HepG2 (cell line): Measurements from ENCODE around the gene NACC2. TPM values are rescaled to one million over a fixed set of nuclear protein-coding genes. Genes with fewer than 3 reads are reported as not detected.

Experiments
- ATAC-seq: fragments of 200-7000 bp; cut with Tn5 transposase; 3 replicates; pipeline ENCODE4 v1.9.1; 2020; ENCODE audit warnings: mild to moderate bottlenecking, moderate library complexity
- BruUV-seq: library from RNA; stranded (reverse); fragments of 400-500 nt; replicated peaks from 2 replicates; lab custom pipeline; 2021; lab: Mats Ljungman, UMichigan
- CTCF ChIA-PET: fragments of 300-600 bp; formaldehyde crosslinking; extraction: SDS; loops from one replicate; lab custom pipeline; 2021; ENCODE audit warnings: low total read pairs, inconsistent platforms, low intra/inter-chr PET ratio; lab: Yijun Ruan, JAX
- POLR2A ChIA-PET: fragments of 350-600 bp; sonication (Branson Sonifier 250); formaldehyde crosslinking; loops from one replicate; lab custom pipeline; 2020; ENCODE audit warnings: antibody characterized with exemption, inconsistent platforms; lab: Yijun Ruan, JAX
- DNase-seq: peaks from one replicate; pipeline ENCODE4 v3.0.0-alpha.2; 2015; ENCODE audit warnings: low spot score
- FAIRE-seq: peaks from 3 replicates; lab custom pipeline; 2011; peaks lifted over from hg19 to GRCh38; lab: Jason Lieb, UNC
- H2AFZ ChIP-seq: one replicate; pipeline ENCODE4 v1.6.1; 2011; ENCODE audit warnings: low read length, inconsistent platforms
- H3K27ac ChIP-seq: fragments of 300-600 bp; 3 replicates; pipeline ENCODE4 v1.8.0; 2011; ENCODE audit warnings: mixed run types, mild to moderate bottlenecking, mixed read lengths, low read length, inconsistent platforms; ENCODE audit not compliant: insufficient read depth; ENCODE audit errors: extremely low read length
- H3K27me3 ChIP-seq, 2 experiments: fragments of 200-600 bp in 1 of 2; 2 replicates in 1 of 2; 3 replicates in 1 of 2; pipeline versions ENCODE4 v1.6.0 to v1.8.0; 2011; ENCODE audit warnings: low read length in 2 of 2, mild to moderate bottlenecking in 2 of 2, moderate library complexity in 2 of 2, inconsistent platforms in 1 of 2; ENCODE audit not compliant: insufficient read depth in 2 of 2, control insufficient read depth in 1 of 2
- H3K36me3 ChIP-seq, 2 experiments: fragments of 200-600 bp in 1 of 2; replicated peaks in 1 of 2; 2 replicates in 1 of 2; 3 replicates in 1 of 2; pipeline versions ENCODE4 v1.5.1 to v1.8.0; 2011; ENCODE audit warnings: low read length in 2 of 2, inconsistent platforms in 1 of 2; ENCODE audit not compliant: insufficient read depth in 2 of 2, control insufficient read depth in 1 of 2
- H3K4me1 ChIP-seq: 2 replicates; pipeline ENCODE4 v1.5.1; 2012; ENCODE audit warnings: low read length, inconsistent platforms; ENCODE audit not compliant: insufficient read depth
- H3K4me2 ChIP-seq: 2 replicates; pipeline ENCODE4 v1.6.0; 2011; ENCODE audit warnings: low read depth, low read length, inconsistent platforms
- H3K4me3 ChIP-seq, 3 experiments: fragments of 200-600 bp in 1 of 3; sonication (generic), shearing (Covaris generic) in 1 of 3; replicated peaks in 1 of 3; 2 replicates each; pipeline ENCODE4 v1.5.1; 2011 to 2016; ENCODE audit warnings: low read length in 3 of 3, inconsistent platforms in 2 of 3, low read depth in 2 of 3, mild to moderate bottlenecking in 2 of 3, control low read depth in 1 of 3, mixed read lengths in 1 of 3; ENCODE audit not compliant: insufficient read depth in 1 of 3
- H3K79me2 ChIP-seq: one replicate; pipeline ENCODE4 v1.6.1; 2011; ENCODE audit warnings: low read length, inconsistent platforms; ENCODE audit not compliant: insufficient read depth
- H3K9ac ChIP-seq: 2 replicates; pipeline ENCODE4 v1.6.0; 2011; ENCODE audit warnings: mild to moderate bottlenecking, low read depth, low read length, inconsistent platforms; ENCODE audit not compliant: insufficient read depth
- H3K9me3 ChIP-seq: 2 replicates; pipeline ENCODE4 v1.5.1; 2012; ENCODE audit warnings: mild to moderate bottlenecking, low read length
- H4K20me1 ChIP-seq: 2 replicates; pipeline ENCODE4 v1.6.0; 2011; ENCODE audit warnings: inconsistent platforms, mild to moderate bottlenecking, low read length, moderate library complexity; ENCODE audit not compliant: insufficient read depth
- CENPBD1 ChIP-seq: sonication (generic); formaldehyde crosslinking; IDR thresholded peaks from 2 replicates; pipeline ENCODE4 v1.8.0; 2022; ENCODE audit warnings: missing genetic modification reagents, low read depth, mild to moderate bottlenecking, borderline replicate concordance
- FOXO1 ChIP-seq: sonication (generic); formaldehyde crosslinking; IDR thresholded peaks from 2 replicates; pipeline ENCODE4 v1.4.0; 2020; ENCODE audit warnings: missing genetic modification reagents
- KDM3A ChIP-seq: IDR thresholded peaks from 2 replicates; pipeline ENCODE4 v1.6.1; 2018; ENCODE audit warnings: low read depth, missing compliant biosample characterization
- RBM39 ChIP-seq: fragments of 200-400 bp; formaldehyde crosslinking; IDR thresholded peaks from one replicate; pipeline ENCODE4 v1.6.1; 2018; ENCODE audit warnings: antibody characterized with exemption, mild to moderate bottlenecking, low read depth, low read length; ENCODE audit not compliant: poor library complexity, severe bottlenecking
- SRSF1 ChIP-seq: fragments of 200-400 bp; formaldehyde crosslinking; optimal IDR thresholded peaks from 2 replicates; pipeline ENCODE3; 2017; ENCODE audit warnings: mild to moderate bottlenecking, low read depth, low read length, moderate library complexity
- TARDBP ChIP-seq: sonication (generic); formaldehyde crosslinking; IDR thresholded peaks from 2 replicates; pipeline ENCODE4 v1.8.0; 2022; ENCODE audit warnings: mild to moderate bottlenecking, missing genetic modification reagents
- ZNF292 ChIP-seq: sonication (generic); formaldehyde crosslinking; IDR thresholded peaks from 2 replicates; pipeline ENCODE4 v1.8.1; 2022; ENCODE audit warnings: mild to moderate bottlenecking, low read depth, missing genetic modification reagents, borderline replicate concordance
- ZNF660 ChIP-seq: sonication (generic); formaldehyde crosslinking; IDR thresholded peaks from 2 replicates; pipeline ENCODE4 v1.5.1; 2020; ENCODE audit warnings: mild to moderate bottlenecking, low read depth, missing genetic modification reagents, borderline replicate concordance
- ZNF749 ChIP-seq: sonication (generic); formaldehyde crosslinking; IDR thresholded peaks from 2 replicates; pipeline ENCODE4 v1.8.0; 2022; ENCODE audit warnings: mild to moderate bottlenecking, missing genetic modification reagents, moderate library complexity, borderline replicate concordance
- WGBS: methylation state at CpG from one replicate; pipeline ENCODE4 v1.1.6; 2017; ENCODE audit warnings: low lambda C conversion rate; 5-methylcytosine and 5-hydroxymethylcytosine counted together
- in situ Hi-C: cut with HindIII; loops from 2 replicates; pipeline ENCODE4 v1.10.0; 2017; ENCODE audit warnings: low pct_unique_long_range_greater_than_20kb; ENCODE audit not compliant: extremely low pct_ligation_motif_present
- intact Hi-C: fragments of 100-400 bp; cut with micrococcal nuclease; formaldehyde crosslinking; loops from one replicate; pipeline ENCODE4 v1.10.0; 2022; ENCODE audit not compliant: unreplicated experiment
- polyA plus RNA-seq, 8 experiments: library from polyadenylated mRNA; depleted of rRNA in 3 of 8; stranded (reverse) in 7 of 8; unstranded in 1 of 8; fragments of >200 nt; fragmentation: Illumina TruSeq in 4 of 8; extraction: Trizol in 4 of 8; gene quantifications; 2 replicates each; pipeline versions ENCODE4 v1.2.1 to v1.2.3, GENCODE V29; 2011 to 2016; ENCODE audit warnings: low read depth in 4 of 8, missing spikeins in 1 of 8, mixed read lengths in 1 of 8; ENCODE audit not compliant: insufficient read depth in 1 of 8
- total RNA-seq, 5 experiments: library from RNA; depleted of rRNA; stranded (reverse); fragments of >200 nt; fragmentation: Illumina TruSeq; extraction: Trizol; gene quantifications; 2 replicates each; pipeline ENCODE4 v1.2.3, GENCODE V29; 2016; ENCODE audit warnings: low read depth in 1 of 5
- TF ChIP-seq, protein P1 (sequence below): sonication (generic); formaldehyde crosslinking; IDR thresholded peaks from 2 replicates; pipeline ENCODE4 v1.4.0; 2020; ENCODE audit warnings: missing genetic modification reagents
- TF ChIP-seq, protein P2 (sequence below): sonication (generic); formaldehyde crosslinking; IDR thresholded peaks from 2 replicates; pipeline ENCODE4 v1.4.0; 2020; ENCODE audit warnings: mild to moderate bottlenecking, missing genetic modification reagents, borderline replicate concordance

Gene NACC2
- total and polyA plus RNA-seq, 2 of the 13 experiments (the other 11 are each of a cell fraction or from before 2014, with no cell fraction given): 5.9 to 12.3 TPM

GRCh38 chr9:135994501-135995192 is 100.4 kb downstream of the NACC2 start (continued):
- TF ChIP-seq, protein P1, sequence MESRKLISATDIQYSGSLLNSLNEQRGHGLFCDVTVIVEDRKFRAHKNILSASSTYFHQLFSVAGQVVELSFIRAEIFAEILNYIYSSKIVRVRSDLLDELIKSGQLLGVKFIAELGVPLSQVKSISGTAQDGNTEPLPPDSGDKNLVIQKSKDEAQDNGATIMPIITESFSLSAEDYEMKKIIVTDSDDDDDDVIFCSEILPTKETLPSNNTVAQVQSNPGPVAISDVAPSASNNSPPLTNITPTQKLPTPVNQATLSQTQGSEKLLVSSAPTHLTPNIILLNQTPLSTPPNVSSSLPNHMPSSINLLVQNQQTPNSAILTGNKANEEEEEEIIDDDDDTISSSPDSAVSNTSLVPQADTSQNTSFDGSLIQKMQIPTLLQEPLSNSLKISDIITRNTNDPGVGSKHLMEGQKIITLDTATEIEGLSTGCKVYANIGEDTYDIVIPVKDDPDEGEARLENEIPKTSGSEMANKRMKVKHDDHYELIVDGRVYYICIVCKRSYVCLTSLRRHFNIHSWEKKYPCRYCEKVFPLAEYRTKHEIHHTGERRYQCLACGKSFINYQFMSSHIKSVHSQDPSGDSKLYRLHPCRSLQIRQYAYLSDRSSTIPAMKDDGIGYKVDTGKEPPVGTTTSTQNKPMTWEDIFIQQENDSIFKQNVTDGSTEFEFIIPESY: 0 out of 2 replicates have a peak, but pooled peaks have one; percentile 3
- TF ChIP-seq TARDBP (peak; percentile 89; the same call in 1 of the 2 replicates), FOXO1 (CRISPR knock-in tag) (peak; percentile 53; the same call in 1 of the 2 replicates)

GRCh38 chr9:135993765-135994500 is 101.2 kb downstream of the NACC2 start:
- H3K9me3 ChIP-seq: no peaks in the 10 kb centered on the region
- H3K4me2 ChIP-seq: peak overlapping the region; percentile 99
- in situ Hi-C loops (loop anchor here (25.0 kb wide), 1 partner anchor 268 kb away; no protein-coding TSS in a partner anchor), intact Hi-C loops (loop anchor here (5.0 kb wide), 1 partner anchor 58 kb away; no protein-coding TSS in a partner anchor)
- H3K9ac ChIP-seq: peak overlapping the region; percentile 94
- no peaks in the 10 kb centered on the region for H3K36me3 ChIP-seq
- no peak overlapping the region for H2AFZ ChIP-seq
- H3K79me2 ChIP-seq: no peaks in the 10 kb centered on the region
- DNase-seq (peak; percentile 91), FAIRE-seq (peak; percentile 89), ATAC-seq (peak; percentile 80)
- H3K4me3 ChIP-seq: peak overlapping the region; percentile 65 to 88 (median 74)
- WGBS: 2% methylated on average over 13 of the region's 27 CpGs
- BruUV-seq: TSS peak; percentile 91
- peaks cover 73% of the 10 kb centered on the region for H3K4me1 ChIP-seq
- H4K20me1 ChIP-seq: no peaks in the 10 kb centered on the region
- H3K27ac ChIP-seq: peak overlapping the region; percentile 98
- ChIA-PET POLR2A (interaction anchor here (0.7 to 4.6 kb wide), 12 partner anchors 9 to 125 kb away, joined by 3 to 99 read pairs (median 26); partner anchors contain the start of genes NACC2, TMEM250 and UBAC1), CTCF (no interaction called here)
- peaks cover 0 to 8% of the 10 kb centered on the region in 2 experiments; a peak in 3 of 5 replicates for H3K27me3 ChIP-seq
- TF ChIP-seq RBM39 (peak; percentile 61), ZNF660 (CRISPR knock-in tag) (0 out of 2 replicates have a peak, but pooled peaks have one; percentile 30), KDM3A (peak; percentile 78; the same call in 1 of the 2 replicates), CENPBD1 (CRISPR knock-in tag) (no peak), ZNF292 (CRISPR knock-in tag) (peak; percentile 15; the same call in 1 of the 2 replicates), SRSF1 (peak; percentile 94), ZNF749 (CRISPR knock-in tag) (peak; percentile 86; the same call in 1 of the 2 replicates)
- TF ChIP-seq, protein P2, sequence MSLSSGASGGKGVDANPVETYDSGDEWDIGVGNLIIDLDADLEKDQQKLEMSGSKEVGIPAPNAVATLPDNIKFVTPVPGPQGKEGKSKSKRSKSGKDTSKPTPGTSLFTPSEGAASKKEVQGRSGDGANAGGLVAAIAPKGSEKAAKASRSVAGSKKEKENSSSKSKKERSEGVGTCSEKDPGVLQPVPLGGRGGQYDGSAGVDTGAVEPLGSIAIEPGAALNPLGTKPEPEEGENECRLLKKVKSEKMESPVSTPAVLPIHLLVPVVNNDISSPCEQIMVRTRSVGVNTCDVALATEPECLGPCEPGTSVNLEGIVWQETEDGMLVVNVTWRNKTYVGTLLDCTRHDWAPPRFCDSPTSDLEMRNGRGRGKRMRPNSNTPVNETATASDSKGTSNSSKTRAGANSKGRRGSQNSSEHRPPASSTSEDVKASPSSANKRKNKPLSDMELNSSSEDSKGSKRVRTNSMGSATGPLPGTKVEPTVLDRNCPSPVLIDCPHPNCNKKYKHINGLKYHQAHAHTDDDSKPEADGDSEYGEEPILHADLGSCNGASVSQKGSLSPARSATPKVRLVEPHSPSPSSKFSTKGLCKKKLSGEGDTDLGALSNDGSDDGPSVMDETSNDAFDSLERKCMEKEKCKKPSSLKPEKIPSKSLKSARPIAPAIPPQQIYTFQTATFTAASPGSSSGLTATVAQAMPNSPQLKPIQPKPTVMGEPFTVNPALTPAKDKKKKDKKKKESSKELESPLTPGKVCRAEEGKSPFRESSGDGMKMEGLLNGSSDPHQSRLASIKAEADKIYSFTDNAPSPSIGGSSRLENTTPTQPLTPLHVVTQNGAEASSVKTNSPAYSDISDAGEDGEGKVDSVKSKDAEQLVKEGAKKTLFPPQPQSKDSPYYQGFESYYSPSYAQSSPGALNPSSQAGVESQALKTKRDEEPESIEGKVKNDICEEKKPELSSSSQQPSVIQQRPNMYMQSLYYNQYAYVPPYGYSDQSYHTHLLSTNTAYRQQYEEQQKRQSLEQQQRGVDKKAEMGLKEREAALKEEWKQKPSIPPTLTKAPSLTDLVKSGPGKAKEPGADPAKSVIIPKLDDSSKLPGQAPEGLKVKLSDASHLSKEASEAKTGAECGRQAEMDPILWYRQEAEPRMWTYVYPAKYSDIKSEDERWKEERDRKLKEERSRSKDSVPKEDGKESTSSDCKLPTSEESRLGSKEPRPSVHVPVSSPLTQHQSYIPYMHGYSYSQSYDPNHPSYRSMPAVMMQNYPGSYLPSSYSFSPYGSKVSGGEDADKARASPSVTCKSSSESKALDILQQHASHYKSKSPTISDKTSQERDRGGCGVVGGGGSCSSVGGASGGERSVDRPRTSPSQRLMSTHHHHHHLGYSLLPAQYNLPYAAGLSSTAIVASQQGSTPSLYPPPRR (CRISPR knock-in tag): peak; percentile 62; the same call in 1 of the 2 replicates
